Endothelial cell of umbilical vein (primary cell): ENCODE data around the gene FYN.

Source experiments
- EZH2 ChIP-seq: IDR thresholded peaks from 2 replicates; pipeline ENCODE4 v1.6.1; 2012; ENCODE audit warnings: borderline replicate concordance, low read depth, mild to moderate bottlenecking, moderate library complexity, low read length, inconsistent platforms; ENCODE audit not compliant: severe bottlenecking
- TF ChIP-seq, protein P1 (sequence below), 2 donors: IDR thresholded peaks; 1 replicate in 1 of 2; 2 replicates in 1 of 2; pipeline ENCODE4 v1.5.1; 2011; ENCODE audit warnings: low read length in 2 of 2, mild to moderate bottlenecking in 2 of 2, moderate library complexity in 2 of 2, control low read depth in 1 of 2, inconsistent platforms in 1 of 2, low read depth in 1 of 2; ENCODE audit not compliant: insufficient read depth in 1 of 2; ENCODE audit errors: extremely low read depth in 1 of 2

DNA sequence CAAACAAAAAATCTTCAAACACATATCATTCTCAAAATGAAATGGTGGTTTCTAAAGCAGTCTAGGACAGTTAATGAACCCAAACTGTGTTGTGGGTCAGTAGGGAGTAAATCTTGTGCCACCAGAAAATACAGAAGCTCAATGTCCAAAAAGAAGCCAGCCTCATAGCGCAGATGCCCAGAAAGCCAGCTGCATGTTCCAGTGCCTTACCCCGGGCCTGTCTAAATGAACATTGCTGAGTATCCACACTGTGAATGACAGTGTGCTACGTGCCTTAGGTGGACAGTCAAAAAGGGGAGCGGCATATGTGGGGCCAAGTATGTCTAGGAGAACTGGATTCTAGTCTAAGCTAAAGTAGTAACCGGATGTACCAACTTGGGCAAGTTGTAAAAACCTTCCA, 10.9 kb downstream of the FYN start:
- TF ChIP-seq, protein P1, sequence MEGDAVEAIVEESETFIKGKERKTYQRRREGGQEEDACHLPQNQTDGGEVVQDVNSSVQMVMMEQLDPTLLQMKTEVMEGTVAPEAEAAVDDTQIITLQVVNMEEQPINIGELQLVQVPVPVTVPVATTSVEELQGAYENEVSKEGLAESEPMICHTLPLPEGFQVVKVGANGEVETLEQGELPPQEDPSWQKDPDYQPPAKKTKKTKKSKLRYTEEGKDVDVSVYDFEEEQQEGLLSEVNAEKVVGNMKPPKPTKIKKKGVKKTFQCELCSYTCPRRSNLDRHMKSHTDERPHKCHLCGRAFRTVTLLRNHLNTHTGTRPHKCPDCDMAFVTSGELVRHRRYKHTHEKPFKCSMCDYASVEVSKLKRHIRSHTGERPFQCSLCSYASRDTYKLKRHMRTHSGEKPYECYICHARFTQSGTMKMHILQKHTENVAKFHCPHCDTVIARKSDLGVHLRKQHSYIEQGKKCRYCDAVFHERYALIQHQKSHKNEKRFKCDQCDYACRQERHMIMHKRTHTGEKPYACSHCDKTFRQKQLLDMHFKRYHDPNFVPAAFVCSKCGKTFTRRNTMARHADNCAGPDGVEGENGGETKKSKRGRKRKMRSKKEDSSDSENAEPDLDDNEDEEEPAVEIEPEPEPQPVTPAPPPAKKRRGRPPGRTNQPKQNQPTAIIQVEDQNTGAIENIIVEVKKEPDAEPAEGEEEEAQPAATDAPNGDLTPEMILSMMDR (IDR thresholded peaks at IDR 0.05; ENCODE audit: extremely low read depth in 1 of 2, insufficient read depth in 1 of 2, low read depth in 1 of 2, low read length in 2 of 2), result no peak
- TF ChIP-seq EZH2, result no peak
